ENCODE data around the gene APOB.

Gene APOB

DNA sequence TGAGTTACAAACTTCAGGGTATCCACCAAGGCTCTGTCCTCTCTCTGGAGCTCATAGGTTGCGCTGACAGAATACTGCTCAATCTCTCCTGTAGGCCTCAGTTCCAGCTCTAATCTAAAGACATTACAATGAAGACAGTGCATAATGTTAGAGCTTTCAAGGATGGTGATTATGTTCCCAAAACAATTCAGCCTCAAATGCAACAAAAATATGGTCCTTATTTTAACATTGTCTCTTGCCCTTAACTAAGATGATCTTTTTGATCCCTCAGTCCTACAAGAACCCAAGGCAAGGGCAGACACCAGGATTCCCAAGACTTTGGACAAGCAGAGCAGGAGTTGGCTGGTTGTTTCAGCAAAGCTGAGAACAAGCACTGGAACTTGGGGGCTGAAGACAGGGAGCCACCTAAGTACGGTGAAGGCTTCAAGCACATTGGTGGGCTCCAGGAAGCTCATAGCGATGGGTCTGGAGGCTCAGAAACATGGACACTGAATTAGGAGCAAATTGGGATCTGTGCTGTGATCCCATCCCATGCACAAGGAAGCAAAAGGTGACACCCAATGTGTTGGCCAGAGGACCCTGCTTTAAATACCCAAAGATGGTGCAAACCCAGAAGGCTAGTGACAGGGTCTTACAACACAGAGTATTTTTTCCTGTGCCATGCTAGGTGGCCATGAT, 24.7 kb downstream of the APOB start:
- no peak for DNase-seq

DNA sequence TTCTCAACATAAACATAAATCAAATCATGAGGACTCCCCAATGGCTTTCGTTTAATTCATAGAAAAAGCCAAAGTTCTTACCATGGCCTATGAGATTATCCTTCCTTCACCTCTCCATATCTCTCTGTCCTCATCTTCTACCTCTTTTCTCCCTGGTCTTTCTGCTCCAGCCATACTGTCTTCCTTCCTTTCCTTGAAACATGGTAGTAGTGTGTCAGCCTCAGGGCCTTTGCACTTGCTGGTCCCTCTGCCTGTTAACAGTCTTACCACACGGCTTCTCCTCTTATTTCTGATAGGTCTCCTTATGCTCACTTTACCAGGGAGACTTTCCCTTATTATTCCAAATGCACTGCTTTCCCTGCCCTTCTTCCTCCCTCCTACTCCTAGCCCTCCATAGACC, 25.6 kb downstream of the APOB start:
- no peak for DNase-seq

DNA sequence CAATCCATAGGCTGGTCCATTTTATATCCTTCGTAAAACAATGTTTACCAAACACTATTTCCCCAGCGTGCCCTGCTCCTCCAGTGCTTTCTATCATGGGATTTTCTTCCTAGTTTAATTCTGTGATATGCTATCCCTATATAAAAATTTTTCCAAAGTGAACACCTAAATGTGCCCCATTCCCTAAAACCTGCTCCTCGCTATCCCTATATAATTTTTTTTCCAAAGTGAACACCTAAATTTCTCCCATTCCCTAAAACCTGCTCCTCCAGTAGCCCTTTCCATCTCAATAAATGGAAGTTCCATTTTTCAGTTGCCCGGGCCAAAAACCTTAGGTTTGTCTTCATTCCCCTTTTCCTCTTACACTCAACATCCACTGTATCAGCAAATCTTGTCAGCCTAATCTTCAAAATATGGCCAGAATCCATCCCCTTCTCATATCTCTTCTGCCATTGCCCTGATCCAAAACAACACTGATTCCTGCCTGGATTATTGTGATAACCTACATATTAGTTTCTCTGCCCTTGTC, 26.1 kb downstream of the APOB start:
- no peak for DNase-seq

DNA sequence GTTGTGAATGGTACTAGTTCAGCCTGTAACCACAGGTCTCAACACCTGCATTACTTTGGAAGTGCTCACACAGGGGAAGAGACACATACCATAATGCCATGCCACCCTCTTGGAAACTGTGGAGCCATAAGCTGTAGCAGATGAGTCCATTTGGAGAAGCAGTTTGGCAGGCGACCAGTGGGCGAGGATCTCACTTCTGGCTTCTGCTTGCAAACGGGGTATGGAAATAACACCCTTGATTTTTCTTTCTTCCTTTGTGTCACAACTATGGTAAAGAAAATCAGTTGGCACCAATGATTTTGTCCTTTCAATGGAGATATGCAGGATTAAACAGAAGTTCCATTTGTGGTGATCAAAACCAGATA, 28.6 kb downstream of the APOB start:
- DNase-seq: no peak

DNA sequence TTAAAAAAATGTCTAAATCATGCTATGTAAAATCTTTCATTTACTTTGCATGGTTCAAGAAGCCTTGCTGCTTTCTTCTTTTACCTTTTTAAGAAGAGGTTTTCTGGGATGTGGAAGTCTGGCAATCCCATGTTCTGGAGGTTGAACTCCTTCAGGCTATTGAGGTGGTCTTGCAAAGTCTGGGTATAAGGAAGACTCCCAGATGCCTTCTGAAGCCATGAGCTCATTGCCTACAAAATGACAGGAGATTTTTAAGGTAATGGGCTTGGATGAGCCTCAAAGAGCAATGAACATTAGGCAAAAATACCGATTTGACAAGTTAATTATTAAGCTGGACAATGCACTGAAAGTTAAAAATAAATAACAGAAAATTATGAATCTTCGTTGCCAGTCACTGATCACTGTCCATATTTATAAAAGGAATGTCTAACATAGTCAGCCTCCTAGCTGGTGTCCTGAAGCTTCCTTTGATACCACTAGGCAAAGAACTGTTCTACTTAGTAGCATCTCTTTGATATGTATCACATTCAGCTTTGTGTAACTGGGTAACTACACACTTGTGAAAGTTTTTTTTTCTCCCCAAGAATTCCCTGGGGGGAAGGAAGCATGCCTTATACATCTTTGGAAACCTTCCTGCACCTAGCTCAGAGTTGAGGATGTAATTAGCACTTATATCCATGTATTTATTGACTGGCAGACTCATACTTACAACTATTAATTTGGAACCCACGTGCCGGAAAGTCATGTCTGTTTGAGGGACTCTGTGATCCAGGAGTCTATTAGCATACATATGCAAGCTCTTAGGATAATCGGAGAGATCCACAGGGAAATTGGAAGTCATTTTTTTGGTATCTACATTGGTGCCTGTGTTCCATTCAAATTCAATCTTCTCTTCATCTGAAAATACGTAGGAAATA, 29.3 kb downstream of the APOB start:
- no peak for DNase-seq

DNA sequence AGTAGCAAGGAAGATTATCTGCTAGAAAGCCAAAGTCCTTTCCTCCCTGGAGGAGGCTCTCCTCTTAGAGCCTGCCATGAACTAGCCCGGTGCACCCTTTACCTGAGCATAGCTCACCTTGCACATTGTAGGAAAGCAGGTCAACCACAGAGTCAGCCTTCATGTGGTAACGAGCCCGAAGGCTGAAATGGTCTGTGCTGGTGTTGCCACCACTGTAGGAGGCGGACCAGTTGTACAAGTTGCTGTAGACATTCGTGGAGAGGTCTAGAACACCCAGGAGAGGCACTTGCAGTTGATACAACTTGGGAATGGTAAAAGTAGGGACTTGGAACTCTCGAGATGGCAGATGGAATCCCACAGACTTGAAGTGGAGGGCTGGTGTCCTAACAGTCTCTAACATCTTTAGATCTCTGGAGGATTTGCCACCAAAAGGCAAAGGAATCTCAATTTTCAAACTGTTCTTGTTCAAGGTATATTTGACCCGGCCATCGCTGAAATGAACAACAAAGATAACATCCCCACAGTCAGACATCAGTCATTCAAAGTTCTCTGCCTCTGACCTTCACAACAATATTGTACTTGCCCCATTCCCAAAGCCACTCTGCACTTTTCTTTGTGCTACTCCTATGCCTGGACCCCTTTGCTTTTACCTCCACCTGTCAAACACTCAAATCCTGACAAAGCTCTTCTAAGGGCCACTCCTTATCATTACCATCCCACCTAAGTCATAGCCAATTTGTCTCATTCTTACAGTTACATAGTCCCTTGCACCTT, 30.6 kb downstream of the APOB start:
- DNase-seq: no peak

DNA sequence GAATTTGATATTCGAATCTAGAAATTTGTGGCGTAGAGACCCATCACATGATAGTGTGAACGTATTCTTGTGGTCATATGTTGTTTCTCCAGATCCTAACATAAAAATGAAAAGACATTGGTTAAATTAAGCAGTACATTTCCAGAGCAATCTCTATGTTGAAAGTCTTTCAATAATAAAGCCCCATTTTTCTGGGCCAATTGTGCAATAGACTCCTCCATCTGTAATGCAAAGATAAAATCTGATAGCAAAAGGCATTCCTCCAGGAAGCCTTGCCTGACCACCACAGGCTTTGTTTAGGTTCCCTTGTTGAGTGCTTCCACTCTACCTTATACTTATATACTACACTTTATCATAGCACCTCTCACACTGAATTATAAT, 31.3 kb downstream of the APOB start:
- no peak for DNase-seq

DNA sequence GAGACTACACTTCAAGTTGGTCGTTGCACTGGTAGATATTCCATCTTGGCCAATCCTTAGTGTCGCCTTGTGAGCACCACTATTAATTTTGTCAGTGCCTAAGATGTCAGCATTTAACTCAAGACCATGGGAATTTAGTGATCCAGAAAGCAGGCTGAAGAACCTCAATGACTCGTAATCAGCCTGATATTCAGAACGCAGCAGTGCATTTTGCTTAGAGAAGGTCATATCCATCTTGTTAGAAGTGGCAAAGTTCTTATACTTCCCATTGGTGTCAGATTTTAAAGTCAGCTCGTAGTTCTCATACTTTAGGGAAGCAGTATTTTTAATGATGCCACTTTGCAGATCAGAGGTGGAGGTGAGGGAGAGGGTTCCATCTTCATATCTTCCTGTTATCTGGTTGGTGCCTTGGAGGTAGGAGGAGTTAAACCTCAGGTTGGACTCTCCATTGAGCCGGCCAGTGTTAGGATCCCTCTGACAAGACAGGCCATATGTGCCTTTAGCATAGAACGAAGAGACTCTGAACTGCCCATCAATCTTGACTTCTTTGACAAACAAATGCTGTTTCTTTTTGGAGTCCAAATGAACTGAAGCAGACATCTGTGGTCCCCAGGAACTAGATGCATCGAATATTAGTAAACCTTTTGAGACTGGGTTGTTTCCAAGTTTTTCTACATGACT, 31.9 kb downstream of the APOB start:
- no peak for DNase-seq

DNA sequence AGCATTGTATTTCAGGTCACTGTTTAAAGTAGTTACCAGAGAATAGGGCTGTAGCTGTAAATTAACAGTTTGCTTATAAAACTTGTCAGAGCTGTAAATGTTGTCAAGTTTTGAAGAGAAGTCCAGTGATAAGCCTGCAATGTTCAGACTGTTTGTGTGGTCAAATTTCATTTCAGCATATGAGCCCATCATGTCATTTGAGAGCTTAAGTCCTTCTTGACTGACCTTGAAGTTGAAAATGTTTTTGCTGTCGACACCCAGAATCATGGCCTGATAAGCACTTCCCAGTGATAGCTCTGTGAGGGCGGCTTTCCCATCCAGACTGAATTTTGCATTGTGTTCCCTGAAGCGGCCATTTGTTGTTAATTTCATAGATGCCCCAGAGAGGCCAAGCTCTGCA, 32.4 kb downstream of the APOB start:
- no peak for DNase-seq

DNA sequence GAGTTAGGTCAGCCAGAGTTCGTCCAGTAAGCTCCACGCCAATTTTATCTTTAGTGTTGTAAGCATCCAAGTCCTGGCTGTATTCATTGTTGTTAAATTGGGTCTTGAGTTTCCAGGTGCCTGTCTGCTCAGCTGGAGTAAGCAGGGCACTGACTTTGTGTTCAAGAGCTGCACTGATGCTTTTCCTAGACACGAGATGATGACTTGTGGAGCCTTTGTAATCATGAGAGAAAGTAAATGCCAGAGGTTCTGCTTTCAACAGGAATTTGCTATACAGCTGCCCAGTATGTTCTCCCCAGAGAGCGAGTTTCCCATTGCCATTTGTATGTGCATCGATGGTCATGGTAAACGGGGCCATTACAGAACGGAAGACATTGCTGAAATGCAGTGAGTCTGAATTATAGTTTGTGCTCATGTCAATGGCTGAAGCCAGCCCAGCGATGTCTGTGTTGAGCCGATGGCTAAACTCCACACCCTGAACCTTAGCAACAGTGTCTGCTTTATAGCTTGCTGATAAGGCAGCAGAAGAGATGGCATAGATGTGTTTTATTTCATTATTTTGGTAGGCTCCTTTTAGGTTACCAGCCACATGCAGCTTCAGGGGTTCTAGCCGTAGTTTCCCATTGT, 32.9 kb downstream of the APOB start:
- DNase-seq: no peak

DNA sequence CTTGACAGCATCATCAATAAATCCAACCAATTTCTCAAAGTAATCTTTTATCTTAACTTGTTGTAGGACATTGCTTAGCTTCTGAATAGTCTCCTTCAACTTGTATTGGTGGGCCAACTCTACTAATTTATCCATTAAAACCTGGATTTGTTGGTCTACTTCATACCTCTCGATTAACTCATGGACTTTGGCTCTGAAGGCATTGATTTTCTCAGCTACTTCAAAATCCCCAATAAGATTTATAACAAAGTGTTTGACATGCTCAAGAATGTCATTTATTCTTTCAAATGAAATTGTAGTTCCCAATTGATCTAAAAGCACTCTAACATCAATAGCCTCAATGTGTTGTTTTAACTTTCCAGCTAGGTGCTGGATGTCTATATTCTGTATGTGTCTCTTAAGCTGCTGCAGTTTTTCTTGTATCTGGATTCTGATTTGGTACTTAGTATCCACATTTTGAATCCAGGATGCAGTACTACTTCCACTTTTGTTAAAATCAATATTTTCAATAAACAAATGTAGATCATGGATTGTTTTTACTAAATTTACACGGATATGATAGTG, 34.1 kb downstream of the APOB start:
- DNase-seq: no peak

DNA sequence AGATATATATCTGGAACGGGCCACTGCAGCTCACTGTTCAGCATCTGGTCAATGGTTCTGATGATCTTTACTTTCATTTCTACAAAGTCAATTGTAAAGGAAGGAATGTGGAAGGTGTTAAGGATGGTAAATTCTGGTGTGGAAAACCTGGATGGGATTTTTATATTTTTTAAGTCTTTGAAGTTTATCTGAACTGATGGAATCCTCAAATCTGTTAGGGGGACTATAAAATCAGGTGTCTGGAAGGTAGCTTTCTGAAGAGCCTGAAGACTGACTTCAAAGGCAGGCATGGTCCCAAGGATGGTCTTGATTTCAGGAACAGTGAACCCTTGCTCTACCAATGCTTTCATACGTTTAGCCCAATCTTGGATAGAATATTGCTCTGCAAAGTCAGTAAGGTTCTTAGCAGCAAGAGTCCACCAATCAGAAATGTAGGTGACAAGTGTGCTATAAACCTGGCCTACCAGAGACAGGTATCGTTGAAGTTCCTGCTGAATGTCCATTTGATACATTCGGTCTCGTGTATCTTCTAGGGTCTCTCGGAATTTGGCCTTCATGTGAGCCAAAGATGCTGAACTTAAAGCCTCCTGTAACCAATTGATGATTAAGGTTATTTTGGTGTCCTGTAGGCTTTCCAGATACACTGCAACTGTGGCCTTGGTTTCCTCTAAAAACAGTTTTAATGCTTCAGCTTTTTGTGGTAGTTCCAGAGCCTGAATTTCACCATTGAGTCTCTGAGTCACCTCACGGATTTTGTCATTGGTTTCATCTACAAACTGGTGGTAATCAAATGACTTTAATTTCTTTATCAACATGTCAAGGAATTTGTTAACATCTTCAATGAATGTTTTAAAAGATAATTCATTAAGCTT, 34.8 kb downstream of the APOB start:
- no peak for DNase-seq

DNA sequence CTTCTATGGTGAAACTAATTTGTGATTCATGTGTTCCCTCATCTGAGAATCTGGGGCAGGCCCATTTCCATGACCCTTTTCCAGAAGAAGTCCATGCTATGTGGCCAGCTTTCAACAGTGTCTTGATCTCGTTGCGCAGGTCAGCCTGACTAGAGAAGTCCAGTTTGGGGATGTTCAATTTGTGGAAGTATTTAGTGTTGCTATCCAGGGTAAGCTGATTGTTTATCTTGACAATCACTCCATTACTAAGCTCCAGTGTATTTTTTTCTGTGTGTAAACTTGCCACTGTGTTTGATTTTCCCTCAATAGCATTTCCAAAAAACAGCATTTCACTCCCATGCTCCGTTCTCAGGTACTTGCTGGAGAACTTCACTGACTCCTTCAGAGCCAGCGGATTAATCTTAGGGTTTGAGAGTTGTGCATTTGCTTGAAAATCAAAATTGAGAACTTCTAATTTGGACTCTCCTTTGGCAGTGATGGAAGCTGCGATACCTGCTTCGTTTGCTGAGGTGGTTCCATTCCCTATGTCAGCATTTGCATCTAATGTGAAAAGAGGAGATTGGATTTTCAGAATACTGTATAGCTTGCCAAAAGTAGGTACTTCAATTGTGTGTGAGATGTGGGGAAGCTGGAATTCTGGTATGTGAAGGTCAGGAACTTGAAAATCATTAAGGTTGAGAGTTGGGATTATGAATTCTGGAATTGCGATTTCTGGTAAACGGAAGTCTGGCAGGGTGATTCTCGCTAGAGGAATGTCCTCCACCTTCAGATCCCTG, 35.7 kb downstream of the APOB start:
- DNase-seq: no peak

DNA sequence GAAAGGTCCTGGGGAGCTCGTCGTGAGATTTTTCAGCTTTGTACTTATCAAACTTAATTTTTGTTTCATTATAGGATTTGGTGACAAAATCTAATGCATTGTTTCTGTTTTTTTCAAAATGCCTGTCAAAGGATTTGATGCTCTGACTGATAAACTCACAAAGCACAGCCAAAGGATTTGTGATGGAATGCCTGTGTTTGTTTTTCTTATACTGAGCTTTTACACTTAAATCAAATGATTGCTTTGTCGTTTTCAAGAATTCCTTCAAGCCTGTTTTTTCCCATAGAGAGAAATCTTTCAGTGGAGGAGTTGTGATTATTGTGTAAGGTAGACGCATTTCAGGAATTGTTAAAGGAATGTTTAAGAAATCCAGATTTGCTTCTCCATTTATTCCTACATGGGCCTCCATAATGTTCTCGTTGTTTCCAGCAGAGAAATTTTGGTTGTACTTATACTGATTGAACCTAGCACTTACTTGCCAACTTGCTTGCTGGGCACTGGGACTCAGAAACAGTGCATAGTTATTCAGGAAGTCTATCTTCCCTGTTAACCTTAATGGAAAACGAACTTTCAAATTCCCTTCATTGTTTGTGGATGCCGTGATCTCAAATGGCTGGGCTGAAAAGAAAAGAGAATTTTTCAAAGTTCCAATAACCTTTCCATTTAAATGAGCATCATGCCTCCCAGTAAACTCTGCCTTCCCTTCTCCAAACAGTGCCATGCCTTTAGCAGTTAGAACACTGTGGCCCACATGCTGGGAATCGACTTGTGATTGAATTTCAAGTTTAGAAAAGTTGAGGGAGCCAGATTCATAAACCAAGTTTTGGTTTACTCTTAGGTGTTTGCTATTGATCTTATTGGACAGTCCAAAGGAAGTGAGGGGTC, 36.5 kb downstream of the APOB start:
- DNase-seq: no peak

DNA sequence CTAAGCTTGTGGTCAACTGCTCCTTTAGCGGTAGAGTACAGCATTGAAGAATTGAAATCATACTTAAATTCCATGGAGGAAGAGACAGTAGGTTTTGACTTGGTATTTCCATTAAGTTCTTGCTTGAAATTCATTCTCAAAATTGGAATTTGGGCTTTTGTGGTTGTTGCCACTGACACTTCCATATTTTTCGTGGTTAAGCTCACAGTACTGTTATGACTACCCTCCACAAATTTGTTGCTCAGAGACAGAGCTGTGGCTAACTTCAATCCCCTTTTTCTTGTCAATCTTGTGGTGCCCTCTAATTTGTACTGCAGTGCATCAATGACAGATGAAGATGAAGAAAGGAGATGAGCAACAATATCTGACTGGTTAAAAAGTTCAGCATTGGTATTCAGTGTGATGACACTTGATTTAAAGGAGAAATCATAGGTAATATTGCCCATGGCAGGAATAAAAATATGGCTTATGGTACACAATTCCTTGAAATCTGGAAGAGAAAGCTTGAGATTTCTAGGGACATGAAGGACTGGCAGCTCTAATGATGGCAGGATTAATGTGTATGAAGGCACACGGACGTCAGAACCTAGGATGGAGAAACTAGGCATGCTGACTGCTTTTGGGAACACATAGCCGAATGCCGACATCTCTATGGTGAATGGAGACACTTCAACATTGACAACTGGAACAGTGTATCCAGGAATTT, 37.3 kb downstream of the APOB start:
- DNase-seq: no peak

DNA sequence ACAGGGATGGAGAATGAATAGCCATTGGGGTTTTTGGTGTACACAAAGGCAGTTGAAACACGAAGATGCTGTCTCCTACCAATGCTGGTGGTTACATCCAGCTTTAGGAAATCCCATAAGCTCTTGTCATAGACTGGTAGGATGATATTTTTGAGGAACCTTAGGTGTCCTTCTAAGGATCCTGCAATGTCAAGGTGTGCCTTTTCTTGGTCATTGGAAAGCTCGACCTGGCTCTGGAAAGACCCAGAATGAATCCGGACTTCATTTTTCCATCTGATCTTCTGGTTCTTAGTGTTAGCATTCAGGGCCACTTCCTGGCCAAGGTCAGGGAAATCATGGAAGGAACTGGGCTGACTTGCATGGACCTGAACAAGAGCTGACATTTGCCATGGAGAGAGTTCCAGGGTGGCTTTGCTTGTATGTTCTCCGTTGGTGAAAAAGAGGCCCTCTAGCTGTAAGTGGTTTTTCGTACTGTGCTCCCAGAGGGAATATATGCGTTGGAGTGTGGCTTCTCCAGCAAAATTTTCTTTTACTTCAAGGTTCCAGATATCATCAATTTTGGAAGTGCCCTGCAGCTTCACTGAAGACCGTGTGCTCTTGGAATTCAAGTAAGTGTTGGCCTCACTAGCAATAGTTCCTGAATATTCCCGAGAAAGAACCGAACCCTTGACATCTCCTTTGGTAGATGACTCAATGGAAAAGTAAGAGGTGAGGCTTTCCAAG, 38.0 kb downstream of the APOB start:
- no peak for DNase-seq

DNA sequence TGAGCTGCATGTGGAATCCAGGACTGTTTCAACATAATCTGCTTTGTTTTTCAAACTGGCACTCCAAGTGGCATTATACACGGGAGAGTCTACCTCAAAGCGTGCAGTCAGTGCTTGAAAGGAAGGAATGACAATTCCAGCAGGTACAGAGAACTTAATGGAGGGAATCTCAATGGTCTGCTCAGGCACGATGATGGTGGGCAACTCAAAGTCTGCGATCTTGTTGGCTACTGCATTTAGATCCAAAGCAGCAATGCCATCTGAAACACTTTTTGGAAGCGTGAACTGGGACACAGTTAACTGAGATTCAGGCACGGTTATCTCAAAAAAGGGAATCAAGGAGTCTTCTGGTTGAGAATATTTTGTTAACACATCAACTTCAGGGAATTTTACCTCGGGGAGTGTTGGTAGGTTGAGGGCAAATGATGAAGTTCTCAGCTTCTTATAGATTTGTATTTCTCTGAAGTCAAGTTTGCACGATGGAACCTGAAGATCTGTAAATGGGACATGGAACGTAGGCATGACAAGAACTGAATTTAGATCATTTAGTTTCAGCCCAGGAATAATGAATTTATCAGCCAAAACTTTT, 38.7 kb downstream of the APOB start:
- no peak for DNase-seq
